SK-N-MC (cell line): ENCODE results near the gene HDAC7.

Experiments
- EZH2 ChIP-seq: fragments of 200-600 bp; sonication (generic); IDR thresholded peaks from one replicate; pipeline ENCODE4 v1.6.1; 2017; ENCODE audit warnings: antibody characterized with exemption
- FOXP2 ChIP-seq: optimal IDR thresholded peaks from 2 replicates; pipeline ENCODE3; 2011; ENCODE audit warnings: mild to moderate bottlenecking, moderate library complexity; ENCODE audit not compliant: insufficient read depth; ENCODE audit errors: extremely low read length, control extremely low read depth
- POLR2AphosphoS5 ChIP-seq: IDR thresholded peaks from 2 replicates; pipeline ENCODE4 v1.6.1; 2012; ENCODE audit warnings: mild to moderate bottlenecking, low read depth, low read length, borderline replicate concordance

DNA sequence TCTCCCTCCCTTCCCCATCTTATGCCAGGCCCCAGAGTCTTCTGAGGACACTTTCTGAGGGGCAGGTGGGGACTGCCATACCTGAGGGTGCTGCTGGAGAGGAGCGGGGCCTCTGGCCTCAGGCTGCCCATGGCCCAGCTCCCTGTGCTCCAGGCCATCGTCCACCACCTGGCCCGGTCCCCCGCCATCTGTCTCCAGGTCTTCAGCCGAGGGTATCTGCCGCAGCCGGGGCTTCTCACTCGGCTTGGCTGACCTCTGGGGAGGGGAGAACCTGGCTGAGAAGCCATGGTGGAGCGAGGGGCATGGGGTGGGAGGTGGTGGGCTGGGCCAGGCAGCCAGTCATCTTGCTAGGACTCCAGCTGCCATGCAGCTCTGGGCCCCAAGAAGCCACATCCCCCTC is 25.0 kb downstream of the HDAC7 start:
- TF ChIP-seq POLR2AphosphoS5 (no peak), EZH2 (no peak), FOXP2 (no peak)
